ENCODE measurements around the gene ZNF518B. TPM values are rescaled to one million over a fixed set of nuclear protein-coding genes. Genes with fewer than 3 reads are reported as not detected.

The ZNF518B gene, protein sequence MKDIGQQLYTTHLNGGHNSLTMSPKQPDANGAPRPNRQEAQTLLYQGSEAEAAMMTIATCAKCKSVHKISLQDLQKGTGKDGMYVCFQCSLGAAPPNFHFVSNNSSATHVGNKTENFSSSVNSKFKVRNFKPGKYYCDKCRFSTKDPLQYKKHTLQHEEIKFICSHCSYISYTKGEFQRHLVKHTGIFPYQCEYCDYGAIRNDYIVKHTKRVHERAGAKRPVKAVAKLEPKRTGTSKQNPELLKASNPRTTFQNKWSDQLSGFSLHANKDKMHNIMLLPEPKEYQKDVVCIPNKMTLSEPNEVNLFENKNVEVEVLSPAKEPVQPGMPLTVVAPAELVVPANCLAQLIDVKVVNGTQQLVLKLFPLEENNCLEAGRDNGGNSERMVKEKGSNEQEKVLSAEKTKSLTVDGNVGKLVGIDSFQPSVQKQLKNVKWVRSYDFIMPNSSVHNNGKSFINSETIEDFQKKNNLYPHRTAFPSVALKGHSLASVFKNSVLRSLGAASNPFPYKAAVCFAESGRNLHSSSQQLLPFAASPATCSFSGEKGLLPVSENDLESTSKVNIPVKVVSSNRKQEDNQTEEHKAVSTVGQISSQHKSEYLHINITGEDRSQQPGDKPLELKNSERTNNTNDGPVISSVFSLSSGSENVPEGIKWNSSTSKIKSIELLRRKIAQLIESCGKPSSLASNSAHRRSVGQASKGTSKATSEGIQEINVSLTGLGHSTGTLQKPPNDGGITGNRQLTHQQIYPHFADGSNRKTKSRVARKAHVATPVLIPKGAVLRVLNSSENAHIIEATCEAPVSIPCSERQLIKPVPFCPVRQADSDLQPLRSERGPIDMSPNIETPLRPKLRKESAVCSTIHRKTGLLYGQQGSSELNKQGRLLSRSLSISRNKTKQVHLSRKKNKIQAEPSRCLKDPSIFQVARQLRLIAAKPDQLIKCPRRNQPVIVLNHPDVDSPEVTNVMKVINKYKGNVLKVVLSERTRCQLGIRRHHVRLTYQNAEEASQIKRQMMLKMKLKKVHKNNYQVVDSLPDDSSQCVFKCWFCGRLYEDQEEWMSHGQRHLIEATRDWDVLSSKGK
- 10 to 100 TPM; 13.0 to 31.9 (median 19.0) TPM for polyA plus RNA-seq (ENCODE audit: low read depth in 6 of 6)

DNA sequence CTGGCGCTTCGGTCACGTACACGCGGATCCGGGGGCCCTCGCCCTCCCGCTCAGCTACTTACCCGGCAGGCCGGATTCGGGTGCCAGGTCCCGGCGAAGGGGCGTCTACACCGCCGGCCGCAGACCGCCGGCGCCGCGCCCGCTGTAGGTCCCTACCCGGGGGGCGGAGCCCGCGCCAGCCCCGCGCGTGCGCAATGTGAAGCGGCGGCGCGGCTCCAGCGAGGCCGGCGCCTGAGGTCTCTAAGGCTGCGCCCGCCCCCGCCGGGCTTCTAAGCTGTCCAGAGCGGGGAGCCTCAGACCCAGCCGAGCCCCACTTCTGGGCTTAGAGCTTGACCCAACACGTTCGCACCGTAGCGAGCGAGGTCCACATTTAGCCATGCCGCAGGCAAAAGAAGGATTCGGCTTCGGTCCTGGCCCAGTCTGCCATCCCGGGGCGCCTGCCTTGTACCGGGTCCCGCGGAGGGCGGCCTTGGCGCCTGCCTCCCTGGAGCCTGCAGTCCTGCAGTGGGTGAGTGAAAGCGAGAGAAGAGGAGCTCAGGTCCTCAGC, at the start of gene ZNF518B:
Gene ZNF518B (minus strand): TSS at position 172 of the 547 bp plus-strand sequence. CDS start 11,098 bp downstream, outside the sequence.
- peaks cover 21 to 25% of the 10 kb centered on the region in 2 donors for H3K36me3 Mint-ChIP-seq
- ATAC-seq (ENCODE audit: low read depth in 2 of 2) (peak; percentile 71 to 72), DNase-seq (peak; percentile 86)
- peaks cover 0 to 4% (median 2%) of the 10 kb centered on the region in 7 donors for H3K9me3 Mint-ChIP-seq
- peaks cover 23 to 31% (median 23%) of the 10 kb centered on the region in 3 donors for H3K27me3 Mint-ChIP-seq
- peaks cover 23 to 45% (median 43%) of the 10 kb centered on the region in 3 donors for H3K4me1 Mint-ChIP-seq
- peak within 1 kb of the TSS; percentile 87 to 93 (median 91) for H3K4me3 Mint-ChIP-seq
- H3K27ac Mint-ChIP-seq, result peak within 1 kb of the TSS; percentile 86 to 98 (median 90)

DNA sequence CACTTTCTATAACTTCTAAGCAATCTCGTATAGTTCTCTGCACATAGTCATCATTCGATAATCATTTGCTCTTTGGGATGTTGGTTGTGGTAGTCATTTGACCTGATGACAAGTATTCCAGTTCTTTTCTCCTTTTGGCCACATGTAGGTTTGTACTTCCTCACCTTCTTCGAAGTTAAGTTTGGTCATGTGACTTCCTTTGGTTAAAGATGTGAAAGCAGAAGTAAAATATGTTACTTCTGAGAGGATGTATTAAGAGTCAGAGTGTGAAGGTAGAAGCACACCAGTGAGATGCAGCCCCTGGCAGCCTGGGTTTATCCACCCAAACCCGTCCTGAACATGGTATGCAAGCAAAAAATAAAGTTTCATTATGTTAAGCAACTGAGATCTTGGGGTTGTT, 48.9 kb upstream of the ZNF518B start:
- peak; percentile 60 to 68 for ATAC-seq (ENCODE audit: low read depth in 2 of 2)
- DNase-seq, result no peak
- Mint-ChIP-seq H3K36me3 (peaks cover 0 to 5% of the 10 kb centered on the region in 2 donors), H3K4me1 (peaks cover 4 to 5% (median 4%) of the 10 kb centered on the region in 3 donors), H3K27me3 (peaks cover 0 to 6% (median 0%) of the 10 kb centered on the region in 3 donors), H3K27ac (peak overlapping the region in 1 of 6 donors; percentile 36), H3K9me3 (peaks cover 0 to 23% (median 13%) of the 10 kb centered on the region in 7 donors), H3K4me3 (no peak overlapping the region)

DNA sequence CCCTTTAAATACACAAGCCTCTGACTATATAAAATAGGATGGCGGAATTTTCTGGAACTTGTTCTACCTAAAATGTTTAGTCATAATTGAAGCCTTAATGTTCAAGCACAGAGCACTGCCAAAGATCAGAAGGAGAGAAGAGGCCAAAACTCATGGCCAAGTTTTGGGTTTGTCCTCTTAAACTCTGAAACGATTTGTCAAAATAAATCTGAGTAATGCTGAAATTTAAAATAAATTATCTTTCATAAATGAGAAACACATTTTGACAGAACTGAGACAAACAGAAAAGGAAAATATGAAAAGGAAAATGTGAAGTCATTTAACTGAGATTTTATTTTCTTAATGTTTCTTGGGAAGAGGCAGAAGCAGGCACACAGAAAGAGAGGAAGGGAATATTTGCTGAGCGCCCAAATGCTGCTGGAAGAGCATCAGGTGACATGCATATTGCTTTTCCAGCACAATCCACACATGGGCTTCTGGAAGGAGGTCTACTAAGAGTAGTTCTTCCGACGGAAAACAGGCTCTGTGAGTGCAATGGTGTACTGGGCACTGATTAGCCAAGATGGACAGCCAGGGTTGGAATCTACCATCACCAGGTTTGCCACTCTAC, 47.4 kb upstream of the ZNF518B start:
- DNase-seq (no peak), ATAC-seq (ENCODE audit: low read depth in 2 of 2) (no peak)
- peak overlapping the region in 1 of 8 donors; percentile 10 for H3K4me3 Mint-ChIP-seq
- peak overlapping the region in 1 of 6 donors; percentile 33 for H3K27ac Mint-ChIP-seq
- peaks cover 0 to 7% of the 10 kb centered on the region in 2 donors for H3K36me3 Mint-ChIP-seq
- peaks cover 0 to 8% (median 0%) of the 10 kb centered on the region in 3 donors for H3K27me3 Mint-ChIP-seq
- H3K4me1 Mint-ChIP-seq, result peaks cover 4 to 5% (median 4%) of the 10 kb centered on the region in 3 donors
- peaks cover 0 to 23% (median 13%) of the 10 kb centered on the region in 7 donors for H3K9me3 Mint-ChIP-seq

DNA sequence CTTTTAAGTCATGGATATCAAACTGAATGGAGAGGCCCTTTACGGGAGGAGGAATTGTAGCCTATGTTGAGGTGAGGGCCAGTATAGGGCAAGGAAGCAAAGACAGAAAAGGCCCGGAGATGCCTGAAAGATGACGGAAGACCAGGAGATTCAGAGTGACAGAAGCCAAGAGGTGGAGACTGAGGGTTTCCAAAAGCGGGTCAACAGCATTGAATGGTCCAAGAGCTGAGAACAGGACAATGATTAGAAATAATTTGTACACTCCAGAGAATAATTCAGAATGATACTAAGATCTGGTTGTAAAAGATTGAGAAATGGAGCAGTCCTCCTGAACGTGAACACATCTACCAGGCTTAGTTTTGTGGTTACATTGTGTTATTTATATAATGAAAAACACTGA, 45.5 kb upstream of the ZNF518B start:
- Mint-ChIP-seq H3K27me3 (peaks cover 0 to 16% (median 0%) of the 10 kb centered on the region in 3 donors), H3K36me3 (peaks cover 0 to 7% of the 10 kb centered on the region in 2 donors), H3K4me1 (peaks cover 4 to 5% (median 4%) of the 10 kb centered on the region in 3 donors), H3K9me3 (peaks cover 0 to 21% (median 12%) of the 10 kb centered on the region in 7 donors), H3K27ac (no peak overlapping the region), H3K4me3 (no peak overlapping the region)
- ATAC-seq (ENCODE audit: low read depth in 2 of 2), result no peak
- DNase-seq, result no peak

DNA sequence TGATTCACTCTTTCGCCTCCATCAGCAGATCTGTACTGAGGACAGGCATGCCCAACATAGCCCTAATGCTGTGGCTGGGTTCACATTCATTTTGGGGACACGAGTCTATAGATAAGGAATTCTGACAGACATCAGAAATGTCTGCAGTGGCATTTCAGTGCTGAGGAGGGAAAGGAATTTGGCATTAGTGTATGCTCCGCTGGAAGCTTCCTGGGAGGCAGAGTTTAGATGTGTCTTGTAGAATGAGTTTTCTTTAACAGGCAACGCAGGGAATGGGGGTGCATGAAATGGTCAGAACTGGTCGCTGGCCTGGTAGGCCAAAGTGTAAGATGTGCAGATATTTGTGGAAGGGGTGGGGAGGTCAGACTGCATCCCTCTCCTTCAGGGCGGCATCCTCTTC, 43.5 kb upstream of the ZNF518B start:
- H3K9me3 Mint-ChIP-seq, result peaks cover 0 to 9% (median 4%) of the 10 kb centered on the region in 7 donors
- peaks cover 0 to 4% of the 10 kb centered on the region in 2 donors for H3K36me3 Mint-ChIP-seq
- peaks cover 0 to 16% (median 0%) of the 10 kb centered on the region in 3 donors for H3K27me3 Mint-ChIP-seq
- DNase-seq, result no peak
- no peak overlapping the region for H3K4me3 Mint-ChIP-seq
- no peak for ATAC-seq (ENCODE audit: low read depth in 2 of 2)
- peak overlapping the region in 1 of 6 donors; percentile 9 for H3K27ac Mint-ChIP-seq
- peaks cover 0 to under 1% (median 0%) of the 10 kb centered on the region in 3 donors for H3K4me1 Mint-ChIP-seq

DNA sequence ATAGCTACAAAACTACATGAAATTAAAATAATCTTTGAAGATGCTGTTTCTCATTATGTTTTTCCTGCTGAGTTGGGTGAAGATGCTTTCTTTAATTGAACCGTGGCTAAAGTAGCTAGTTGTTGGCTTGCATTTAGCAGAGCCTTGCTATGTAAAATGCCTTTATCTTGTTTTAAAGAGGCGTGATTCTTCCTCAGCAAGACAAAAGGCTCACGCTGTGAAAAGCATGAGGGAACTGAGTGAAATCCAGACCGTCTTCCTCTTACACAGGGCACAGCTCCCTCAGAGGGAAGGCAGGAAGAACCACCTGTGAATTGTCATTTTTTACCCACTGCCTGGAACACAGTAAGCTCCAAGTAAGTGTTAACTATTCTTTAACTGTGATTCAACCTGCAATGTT, 39.0 kb upstream of the ZNF518B start:
- Mint-ChIP-seq H3K27me3 (peaks cover 0 to 11% (median 6%) of the 10 kb centered on the region in 3 donors), H3K27ac (no peak overlapping the region), H3K36me3 (peaks cover 0 to 3% of the 10 kb centered on the region in 2 donors), H3K4me3 (no peak overlapping the region), H3K9me3 (no peaks in the 10 kb centered on the region), H3K4me1 (no peaks in the 10 kb centered on the region)
- ATAC-seq (ENCODE audit: low read depth in 2 of 2), result no peak
- no peak for DNase-seq

DNA sequence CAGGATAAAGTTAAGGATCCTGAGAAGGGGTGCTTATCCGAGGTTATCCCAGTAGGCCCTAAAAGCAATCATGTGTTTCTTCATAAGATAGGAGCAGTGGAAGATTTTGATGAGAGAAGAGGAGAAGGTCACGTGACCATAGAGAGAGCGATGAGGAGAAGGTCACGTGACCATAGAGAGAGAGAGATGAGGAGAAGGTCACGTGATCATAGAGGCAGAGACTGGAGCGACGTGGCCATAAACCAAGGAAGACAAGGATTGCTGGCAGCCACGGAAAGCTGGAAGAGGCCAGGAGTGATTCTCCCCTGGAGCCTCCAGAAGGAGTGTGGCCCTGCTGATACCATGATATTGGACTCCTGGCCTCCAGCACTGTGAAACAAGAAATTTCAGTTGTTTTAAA, 38.4 kb upstream of the ZNF518B start:
- DNase-seq (no peak), ATAC-seq (ENCODE audit: low read depth in 2 of 2) (no peak)
- no peak overlapping the region for H3K4me3 Mint-ChIP-seq
- peaks cover 0 to 11% (median 8%) of the 10 kb centered on the region in 3 donors for H3K27me3 Mint-ChIP-seq
- H3K4me1 Mint-ChIP-seq, result no peaks in the 10 kb centered on the region
- H3K9me3 Mint-ChIP-seq, result no peaks in the 10 kb centered on the region
- H3K27ac Mint-ChIP-seq, result peak overlapping the region in 1 of 6 donors; percentile 0
- H3K36me3 Mint-ChIP-seq, result no peaks in the 10 kb centered on the region

DNA sequence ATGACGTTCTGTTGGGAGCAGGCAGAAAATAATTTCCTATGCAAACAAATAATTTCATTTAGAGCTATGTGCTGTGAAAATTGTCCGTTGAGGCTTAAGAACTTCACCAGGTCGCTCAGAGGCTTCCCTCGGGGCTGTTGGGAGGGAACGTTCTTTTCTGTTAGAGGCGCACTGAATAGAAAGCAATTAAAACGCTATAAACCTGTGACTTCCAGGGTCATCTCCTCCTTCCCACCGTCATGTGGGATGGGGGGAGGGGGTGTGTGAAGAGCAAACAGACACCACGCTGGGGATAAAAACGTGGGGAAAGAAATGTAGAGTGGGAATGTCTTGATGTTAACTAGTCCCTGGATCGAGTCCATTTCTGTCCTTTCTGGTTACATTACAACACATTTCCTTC, 35.2 kb upstream of the ZNF518B start:
- H3K4me1 Mint-ChIP-seq, result no peaks in the 10 kb centered on the region
- H3K9me3 Mint-ChIP-seq, result no peaks in the 10 kb centered on the region
- no peak for DNase-seq
- peaks cover 4 to 17% (median 6%) of the 10 kb centered on the region in 3 donors for H3K27me3 Mint-ChIP-seq
- H3K36me3 Mint-ChIP-seq, result no peaks in the 10 kb centered on the region
- ATAC-seq (ENCODE audit: low read depth in 2 of 2), result no peak
- H3K27ac Mint-ChIP-seq, result no peak overlapping the region
- no peak overlapping the region for H3K4me3 Mint-ChIP-seq

DNA sequence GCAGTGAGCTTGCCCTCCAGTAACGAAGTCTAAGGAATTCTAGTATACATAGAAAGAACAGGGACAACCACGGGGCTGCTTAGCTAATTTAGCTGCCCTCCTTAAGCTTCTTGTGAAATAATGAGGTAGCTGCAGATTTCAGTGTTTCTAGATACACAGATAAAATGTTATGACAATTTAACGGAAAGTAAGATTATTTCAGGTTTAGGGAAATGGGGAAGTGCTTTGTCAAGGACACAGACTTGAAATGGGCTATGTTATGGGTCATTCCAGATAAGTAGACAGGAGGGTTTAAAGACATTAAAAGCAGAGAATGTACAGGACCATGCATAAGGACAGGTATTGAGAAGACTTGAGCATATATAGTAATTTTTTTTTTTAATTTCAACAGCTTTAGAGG, 34.2 kb upstream of the ZNF518B start:
- Mint-ChIP-seq H3K27ac (no peak overlapping the region), H3K9me3 (no peaks in the 10 kb centered on the region), H3K4me1 (no peaks in the 10 kb centered on the region), H3K27me3 (peaks cover 8 to 19% (median 9%) of the 10 kb centered on the region in 3 donors), H3K4me3 (no peak overlapping the region), H3K36me3 (no peaks in the 10 kb centered on the region)
- ATAC-seq (ENCODE audit: low read depth in 2 of 2), result no peak
- no peak for DNase-seq

DNA sequence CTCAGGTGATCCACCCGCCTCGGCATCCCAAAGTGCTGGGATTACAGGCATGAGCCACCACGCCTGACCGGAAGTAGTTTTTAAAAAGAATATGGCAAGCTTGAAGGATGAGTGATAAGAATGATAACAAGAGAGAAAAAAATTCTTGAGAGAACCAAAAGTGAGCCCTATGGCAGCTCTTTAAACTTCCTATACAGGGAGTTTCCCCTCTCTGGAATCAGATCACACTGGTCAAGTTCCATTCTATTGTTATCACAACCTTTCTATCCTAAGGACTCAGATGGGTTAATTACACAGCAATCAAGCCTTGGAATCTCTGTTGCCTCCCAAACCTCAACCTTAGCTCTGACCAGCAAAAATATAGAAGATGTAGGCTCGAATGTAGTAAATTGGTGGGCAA, 33.8 kb upstream of the ZNF518B start:
- Mint-ChIP-seq H3K36me3 (no peaks in the 10 kb centered on the region), H3K4me3 (no peak overlapping the region), H3K9me3 (no peaks in the 10 kb centered on the region), H3K27ac (no peak overlapping the region), H3K4me1 (no peaks in the 10 kb centered on the region), H3K27me3 (peaks cover 8 to 19% (median 9%) of the 10 kb centered on the region in 3 donors)
- ATAC-seq (ENCODE audit: low read depth in 2 of 2) (no peak), DNase-seq (no peak)

DNA sequence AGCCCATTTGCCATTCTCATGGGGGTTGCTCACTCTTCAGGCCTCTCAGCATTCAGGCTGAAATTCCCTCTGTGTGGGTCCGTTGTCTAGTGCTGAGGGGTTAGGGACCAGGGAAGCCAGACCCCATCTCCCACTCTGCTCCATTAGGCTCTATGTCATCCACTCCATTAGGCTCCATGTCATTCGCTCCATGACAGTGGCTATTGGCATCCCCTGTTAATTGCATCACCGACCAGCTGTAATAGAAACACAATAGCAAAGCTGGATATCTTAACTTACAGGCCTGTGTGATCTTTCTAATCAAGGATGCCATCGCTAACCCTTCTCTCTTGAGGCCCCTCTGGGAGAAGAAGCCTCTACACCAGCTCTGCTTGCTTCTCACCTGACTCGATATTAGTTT, 25.7 kb upstream of the ZNF518B start:
- H3K4me1 Mint-ChIP-seq, result no peaks in the 10 kb centered on the region
- DNase-seq (no peak), ATAC-seq (ENCODE audit: low read depth in 2 of 2) (no peak)
- no peaks in the 10 kb centered on the region for H3K36me3 Mint-ChIP-seq
- H3K4me3 Mint-ChIP-seq, result no peak overlapping the region
- H3K27ac Mint-ChIP-seq, result no peak overlapping the region
- peaks cover 9 to 14% (median 14%) of the 10 kb centered on the region in 3 donors for H3K27me3 Mint-ChIP-seq
- no peaks in the 10 kb centered on the region for H3K9me3 Mint-ChIP-seq

DNA sequence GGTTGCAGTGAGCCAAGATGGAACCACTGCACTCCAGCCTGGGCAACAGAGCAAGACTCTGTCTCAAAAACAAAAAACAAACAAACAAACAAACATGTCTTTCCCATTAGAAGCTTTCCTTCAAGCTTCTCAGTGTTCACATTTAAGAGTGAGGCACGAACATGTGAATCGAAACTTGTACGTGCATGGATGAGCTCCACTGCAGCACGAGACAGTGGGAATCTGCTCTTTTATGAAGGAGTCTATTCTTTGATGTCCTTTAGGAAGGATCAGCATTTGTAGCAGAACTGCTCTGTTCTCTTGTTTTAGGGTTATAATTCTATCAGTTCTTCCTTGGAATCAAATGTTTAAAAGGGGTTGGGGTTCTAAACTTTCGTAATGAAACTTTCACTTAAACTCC, 23.4 kb upstream of the ZNF518B start:
- no peak for ATAC-seq (ENCODE audit: low read depth in 2 of 2)
- Mint-ChIP-seq H3K36me3 (no peaks in the 10 kb centered on the region), H3K27ac (no peak overlapping the region), H3K4me3 (no peak overlapping the region), H3K27me3 (peaks cover 7 to 10% (median 8%) of the 10 kb centered on the region in 3 donors), H3K9me3 (no peaks in the 10 kb centered on the region), H3K4me1 (no peaks in the 10 kb centered on the region)
- DNase-seq, result no peak
